Measurements from ENCODE around the gene KCNQ5.

The KCNQ5 gene

GRCh38 chr6:73079978-73080377, 458.1 kb downstream of the KCNQ5 start:
- H3K4me3 ChIP-seq (ENCODE audit: low read depth, low read length), result peak overlapping the region; percentile 9; the same call in 1 of the 2 replicates
- TF ChIP-seq CTCF (IDR thresholded peaks at IDR 0.05; ENCODE audit: low read depth, low read length), result no peak

DNA sequence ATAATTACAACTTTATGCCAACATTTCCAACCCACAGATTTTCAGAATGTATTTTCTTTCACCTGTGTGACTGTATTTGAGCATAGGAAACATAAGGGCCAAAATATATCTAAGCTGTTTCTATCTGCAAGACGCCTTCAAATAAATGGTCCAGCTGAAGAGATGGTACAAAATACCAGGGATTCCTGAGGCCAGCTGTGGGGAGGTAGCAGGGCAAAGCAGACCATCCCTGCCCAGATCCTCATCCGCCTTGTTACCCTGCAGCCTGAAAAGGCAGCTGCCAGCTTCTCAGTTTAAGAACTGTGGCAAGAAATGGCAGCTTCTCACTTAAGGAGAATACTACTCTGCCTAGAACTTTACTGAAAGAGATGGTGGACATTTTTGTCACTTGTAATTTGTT, 460.1 kb downstream of the KCNQ5 start:
- TF ChIP-seq CTCF (IDR thresholded peaks at IDR 0.05; ENCODE audit: low read depth, low read length), result no peak
- H3K4me3 ChIP-seq (ENCODE audit: low read depth, low read length), result no peak overlapping the region

GRCh38 chr6:73083886-73084285, 462.0 kb downstream of the KCNQ5 start:
- TF ChIP-seq CTCF (IDR thresholded peaks at IDR 0.05; ENCODE audit: low read depth, low read length), result no peak
- H3K4me3 ChIP-seq (ENCODE audit: low read depth, low read length), result no peak overlapping the region

GRCh38 chr6:73085443-73085871, 463.6 kb downstream of the KCNQ5 start:
- no peak overlapping the region for H3K4me3 ChIP-seq (ENCODE audit: low read depth, low read length)
- TF ChIP-seq CTCF (IDR thresholded peaks at IDR 0.05; ENCODE audit: low read depth, low read length), result no peak

DNA sequence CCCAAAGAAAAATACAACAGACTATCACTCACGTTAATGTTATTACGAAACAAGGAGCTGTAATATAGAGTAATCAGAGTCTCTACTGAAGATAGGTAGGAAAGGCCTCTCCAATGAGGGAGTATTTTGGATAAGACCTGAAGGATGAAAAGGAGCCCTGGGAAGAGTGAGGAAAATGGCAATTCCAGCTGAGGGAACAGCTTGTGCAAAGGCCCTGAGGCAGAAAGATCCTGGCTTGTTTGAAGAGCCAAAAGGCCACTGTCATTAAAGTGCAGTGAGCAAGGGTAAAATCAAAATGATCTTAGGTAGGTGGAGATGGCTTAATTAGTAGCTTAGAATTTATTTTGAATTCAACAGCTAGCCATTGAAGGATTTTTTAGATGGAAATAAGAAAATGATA, 464.9 kb downstream of the KCNQ5 start:
- H3K4me3 ChIP-seq (ENCODE audit: low read depth, low read length), result no peak overlapping the region
- TF ChIP-seq CTCF (IDR thresholded peaks at IDR 0.05; ENCODE audit: low read depth, low read length), result no peak

DNA sequence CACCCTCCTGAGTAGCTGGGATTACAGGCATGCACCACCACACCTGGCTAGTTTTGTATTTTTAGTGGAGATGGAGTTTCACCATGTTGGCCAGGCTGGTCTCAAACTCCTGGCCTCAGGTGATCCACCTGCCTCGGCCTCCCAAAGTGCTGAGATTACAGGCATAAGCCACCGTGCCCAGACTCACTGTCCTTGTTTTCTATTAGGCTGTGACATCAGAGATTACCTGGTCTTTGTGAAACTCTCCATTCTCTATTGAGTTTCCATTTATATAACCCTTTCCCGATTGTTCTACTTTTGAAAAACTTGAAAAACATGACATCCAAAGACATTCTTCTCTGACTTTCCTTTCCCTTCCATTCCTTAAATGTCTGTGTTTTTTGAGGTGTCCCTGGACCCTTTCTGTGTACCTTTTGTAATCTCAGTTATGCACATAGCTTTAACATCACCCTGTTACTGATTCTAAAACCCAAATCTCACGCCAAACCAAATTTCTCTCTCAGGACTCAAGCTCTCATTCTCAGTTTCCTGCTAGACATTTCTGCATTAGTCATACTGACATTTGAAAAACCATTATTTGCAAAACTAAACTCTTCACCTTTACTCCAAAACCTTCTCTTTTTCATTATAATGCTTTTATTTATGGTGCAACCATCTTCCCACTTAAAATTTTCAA, 466.4 kb downstream of the KCNQ5 start:
- no peak for TF ChIP-seq CTCF (IDR thresholded peaks at IDR 0.05; ENCODE audit: low read depth, low read length)
- no peak overlapping the region for H3K4me3 ChIP-seq (ENCODE audit: low read depth, low read length)

DNA sequence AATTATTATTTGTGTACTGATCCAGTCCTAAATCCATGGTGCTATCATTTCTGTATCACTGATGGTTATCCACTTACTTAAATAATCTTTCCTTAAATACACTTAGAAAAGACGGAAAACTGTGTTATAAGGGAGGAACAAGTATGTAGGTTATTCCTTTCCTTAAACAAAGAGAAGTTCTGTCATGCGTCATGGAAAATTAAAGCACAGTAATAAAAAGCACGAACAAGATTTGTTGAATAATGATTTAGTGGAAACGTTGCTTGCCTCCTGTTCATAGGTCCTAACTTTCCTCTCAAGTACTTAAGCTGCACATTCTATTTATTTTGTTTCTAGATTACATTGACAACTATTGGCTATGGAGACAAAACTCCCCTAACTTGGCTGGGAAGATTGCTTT, 483.1 kb downstream of the KCNQ5 start:
- no peak for TF ChIP-seq CTCF (IDR thresholded peaks at IDR 0.05; ENCODE audit: low read depth, low read length)
- no peak overlapping the region for H3K4me3 ChIP-seq (ENCODE audit: low read depth, low read length)
